GM19043 (cell line): ENCODE results near the gene PI16.
"Not testable (repeated sequence)": the region's sequence is repeated elsewhere in the genome, so short reads cannot be mapped to it uniquely, and the experiment has no call there.

Source experiments
- ATAC-seq: cut with Tn5 transposase; IDR thresholded peaks from one replicate; pipeline ENCODE4 v1.9.1; 2021; ENCODE audit warnings: low read depth; ENCODE audit not compliant: unreplicated experiment

The PI16 gene

DNA sequence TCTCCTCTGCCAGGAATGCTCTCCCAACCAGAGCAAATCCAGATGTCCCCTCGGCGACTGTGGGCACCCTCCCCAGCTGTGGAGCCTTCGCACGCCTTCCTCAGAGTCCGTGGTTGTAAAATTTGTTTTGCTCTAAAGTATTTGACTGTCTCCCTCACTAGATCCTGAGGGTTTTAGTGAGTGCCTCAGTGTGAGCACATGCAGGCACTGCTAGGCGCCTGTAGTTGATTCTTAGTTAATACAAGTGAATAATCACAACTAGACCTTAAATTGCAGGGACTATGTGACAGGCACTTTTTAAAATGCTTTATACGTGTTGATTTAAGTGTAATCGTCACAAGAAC, 32.1 kb downstream of the PI16 start:
- ATAC-seq: peak; percentile 16

DNA sequence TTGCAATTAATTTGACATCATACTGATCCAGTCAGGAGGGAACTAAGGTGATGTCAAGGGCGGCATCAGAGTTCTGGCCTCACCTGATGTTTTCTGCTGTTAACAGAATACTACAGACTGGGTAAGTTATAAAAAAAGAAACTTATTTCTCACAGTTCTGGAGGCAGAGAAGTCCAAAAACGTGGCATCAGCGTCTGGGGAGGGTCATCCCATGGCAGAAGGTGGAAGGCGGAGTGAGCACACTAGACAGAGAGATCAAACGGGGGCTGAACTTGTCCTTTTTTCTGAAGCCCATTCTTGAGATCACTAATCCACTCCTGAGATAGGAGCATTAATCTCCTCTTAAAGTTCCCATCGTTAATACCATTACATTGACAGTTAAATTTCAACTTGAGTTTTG, 34.7 kb downstream of the PI16 start:
- no peak for ATAC-seq

DNA sequence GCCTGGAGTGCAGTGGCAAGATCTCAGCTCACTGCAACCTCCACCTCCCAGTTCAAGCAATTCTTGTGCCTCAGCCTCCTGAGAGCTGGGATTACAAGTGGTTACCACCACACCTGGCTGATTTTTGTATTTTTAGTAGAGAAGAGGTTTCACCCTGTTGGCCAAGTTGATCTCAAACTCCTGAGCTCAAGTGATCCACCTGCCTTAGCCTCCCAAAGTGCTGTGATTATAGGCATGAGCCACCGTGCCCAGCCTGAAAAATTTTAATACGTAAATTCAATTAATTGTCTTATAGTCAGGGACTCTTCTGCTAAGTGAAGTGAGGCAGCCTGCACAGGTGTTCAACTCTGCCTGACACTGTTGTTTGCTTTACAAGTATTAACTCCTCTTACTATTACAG, 35.9 kb downstream of the PI16 start:
- not testable (repeated sequence) for ATAC-seq

DNA sequence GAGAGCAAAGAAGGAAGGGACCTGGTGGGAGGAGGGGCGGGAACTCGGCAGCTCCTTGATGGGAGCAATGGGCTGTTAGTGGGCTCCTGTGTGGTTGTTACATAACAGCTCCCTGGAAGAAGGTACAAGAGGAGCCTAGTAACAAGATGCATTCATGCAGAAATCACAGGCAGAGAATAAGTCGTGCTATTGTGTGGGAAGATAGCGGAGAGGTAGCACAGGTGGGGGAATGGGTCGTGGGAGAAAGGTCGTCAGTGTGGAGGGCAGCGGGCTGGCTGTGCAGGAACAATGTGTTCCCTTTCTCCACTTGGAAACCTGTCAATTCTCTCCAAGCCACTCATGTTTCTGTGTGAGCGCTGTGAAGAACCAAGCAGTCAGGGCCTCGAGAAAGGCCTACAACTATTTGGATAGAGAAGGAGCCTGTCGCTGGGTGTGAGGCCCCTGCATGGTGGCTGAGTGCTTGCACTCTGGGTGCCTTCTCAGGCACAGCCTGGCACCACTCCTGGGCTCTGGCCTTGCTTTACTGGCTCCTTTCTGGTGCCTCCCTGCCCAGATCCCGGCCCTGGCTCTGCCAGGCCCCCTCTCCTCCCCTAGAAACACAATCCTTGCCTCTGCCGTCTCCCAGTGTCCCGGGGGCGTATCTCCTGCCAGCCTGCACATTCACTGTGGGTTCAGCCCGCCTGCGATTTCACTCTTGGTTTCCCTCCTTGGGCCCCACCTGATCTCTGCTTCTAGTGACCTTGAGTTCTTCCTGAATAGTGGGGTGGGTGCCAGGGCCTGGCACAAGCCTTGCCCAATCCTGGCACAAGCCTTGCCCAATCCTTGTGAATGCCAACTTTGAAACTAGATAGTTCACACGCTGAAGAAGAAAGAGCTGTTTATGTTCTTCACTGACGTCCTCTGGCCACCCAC, 43.5 kb downstream of the PI16 start:
- no peak for ATAC-seq

DNA sequence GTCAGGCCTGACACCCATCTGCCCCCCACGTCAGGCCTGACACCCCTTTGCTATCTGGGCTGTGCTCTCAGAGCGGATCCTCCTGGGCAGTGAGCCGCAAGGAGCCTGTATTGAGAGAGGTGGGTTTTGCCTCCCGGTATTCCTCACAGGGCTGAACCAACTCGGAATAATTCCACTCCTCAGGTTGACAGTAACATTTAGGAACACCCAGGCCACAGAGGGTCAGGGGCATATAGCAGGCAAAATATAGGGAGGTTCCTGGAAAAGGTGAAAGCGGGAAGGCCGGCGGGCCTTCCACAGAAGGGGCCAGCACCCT, 44.1 kb downstream of the PI16 start:
- ATAC-seq: no peak

DNA sequence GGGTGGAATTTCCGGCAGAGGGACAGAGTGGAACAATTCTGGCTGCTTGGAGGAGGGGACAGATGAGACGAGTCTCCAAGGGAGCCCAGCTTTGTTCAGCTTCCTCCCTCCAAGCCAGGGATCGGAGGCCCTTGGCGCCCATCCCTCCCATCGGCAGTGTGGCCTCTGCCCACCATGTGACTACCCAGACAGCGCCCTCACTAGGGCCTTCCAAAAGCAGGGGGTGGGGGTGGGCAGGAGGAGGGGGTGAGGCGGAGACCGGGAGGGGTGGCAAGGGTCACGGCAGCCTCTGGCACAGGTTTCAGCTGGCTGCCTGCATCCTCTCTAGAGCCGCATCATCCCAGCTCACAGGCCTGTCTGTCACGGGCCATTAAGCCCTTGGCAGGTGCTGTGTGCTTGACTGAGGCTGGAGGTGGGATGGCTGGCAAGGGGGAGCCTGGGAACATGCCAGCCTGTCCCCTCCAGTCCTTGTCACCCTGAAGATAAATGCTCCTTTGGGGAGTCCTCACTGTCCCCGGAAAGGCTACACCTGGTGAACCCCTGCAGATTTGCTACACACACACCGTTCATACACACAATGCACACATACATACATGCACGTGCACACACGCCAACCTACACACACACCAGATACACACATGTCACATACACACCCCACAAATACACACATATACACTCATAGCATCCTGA, 44.7 kb downstream of the PI16 start:
- no peak for ATAC-seq

DNA sequence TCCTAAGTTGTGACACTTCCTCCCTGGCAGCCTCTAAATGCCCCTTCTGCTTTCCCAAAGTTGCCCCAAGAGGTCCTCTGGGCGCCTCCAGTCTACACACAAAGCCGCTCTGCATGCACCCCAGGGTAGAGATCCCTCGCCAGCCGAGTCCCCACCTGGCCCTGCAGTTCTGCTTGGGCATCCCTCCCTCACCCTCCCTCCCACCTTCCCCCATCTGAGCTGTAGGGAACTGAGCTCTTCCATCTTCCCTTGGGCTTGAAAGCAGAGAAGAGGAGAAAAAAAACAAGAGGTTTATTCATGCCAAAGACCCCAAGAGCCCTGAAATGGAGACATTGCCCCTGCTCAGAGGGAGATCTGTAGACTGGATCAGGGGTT, 45.2 kb downstream of the PI16 start:
- no peak for ATAC-seq

DNA sequence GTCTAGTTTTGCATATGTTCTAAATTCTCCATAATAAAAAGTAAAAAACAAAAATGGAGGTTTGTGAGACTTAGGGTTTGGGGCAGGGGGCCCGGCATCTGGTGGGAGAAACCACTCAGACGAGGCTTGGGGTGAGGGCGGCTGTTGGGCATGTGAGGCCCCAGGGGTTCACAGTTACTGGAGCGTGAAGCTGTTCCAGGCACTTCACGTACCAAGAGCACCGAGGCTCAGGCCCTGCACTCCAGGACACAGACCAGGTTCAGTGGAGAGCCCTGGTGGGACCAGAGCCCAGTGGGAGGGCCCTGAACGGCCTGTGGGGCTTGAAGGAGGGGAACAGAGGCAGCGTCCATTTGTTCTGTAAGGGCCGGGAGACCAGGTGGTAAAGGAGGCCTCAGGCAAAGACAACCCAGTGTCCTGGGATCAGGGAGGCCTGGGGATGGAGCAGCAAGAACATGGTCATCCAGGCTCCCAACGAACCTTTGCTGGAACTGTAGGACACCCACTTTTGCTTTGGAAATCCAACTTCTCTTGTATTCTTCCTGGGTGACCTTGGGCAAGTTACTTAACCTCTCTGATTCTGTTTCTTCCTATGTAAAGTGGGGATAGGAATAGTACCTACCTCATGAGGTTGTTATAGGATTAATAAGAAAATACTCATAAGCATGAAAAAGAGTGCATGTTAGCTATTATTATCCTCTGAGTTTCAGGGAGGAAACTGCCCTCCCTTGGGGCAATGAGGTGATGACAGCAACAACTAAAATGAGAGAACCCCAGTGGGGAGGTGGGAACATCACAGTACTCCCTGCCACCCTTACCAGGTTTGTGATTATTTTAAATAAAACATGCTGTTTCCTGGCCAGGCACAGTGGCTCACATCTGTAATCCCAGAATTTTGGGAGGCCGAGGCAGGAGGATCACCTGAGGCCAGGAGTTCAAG, 49.8 kb downstream of the PI16 start:
- no peak for ATAC-seq

DNA sequence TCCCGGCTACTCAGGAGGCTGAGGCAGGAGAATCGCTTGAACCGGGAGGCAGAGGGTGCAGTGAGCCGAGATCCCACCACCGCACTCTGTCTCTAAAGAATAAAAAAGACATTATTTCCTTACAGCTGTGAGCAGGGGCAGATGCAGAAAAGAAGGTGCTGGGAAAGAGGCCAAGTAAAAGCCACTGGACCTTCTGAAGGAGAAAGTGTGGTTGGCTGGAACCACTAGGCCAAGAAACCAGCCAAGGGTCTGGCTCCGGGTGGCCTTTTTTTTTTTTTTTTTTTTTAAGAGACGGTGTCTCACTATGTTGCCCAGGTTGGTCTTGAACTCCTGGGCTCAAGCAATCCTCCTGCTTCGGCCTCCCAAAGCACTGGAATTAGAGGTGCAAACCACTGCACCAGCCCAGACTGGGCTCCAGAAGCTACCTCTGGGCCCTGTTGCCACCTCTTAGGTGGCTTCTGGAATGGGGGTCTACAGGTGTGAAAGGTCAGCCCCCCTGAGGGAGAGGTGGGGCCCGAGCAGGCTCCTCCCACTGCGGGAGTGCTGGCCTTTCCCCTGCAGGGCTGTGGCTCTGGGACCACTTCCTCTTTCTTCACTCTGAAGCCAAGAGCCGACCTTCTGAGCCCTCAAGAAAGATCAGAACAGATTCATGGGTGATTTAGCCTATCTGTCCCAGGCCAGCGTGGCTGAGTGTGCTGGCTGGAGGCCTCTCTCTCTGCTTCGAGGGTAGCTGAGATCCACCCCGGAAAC, 50.7 kb downstream of the PI16 start, which contains the start of gene FGD2:
Gene FGD2, plus strand, starts transcription at position 595 of the 750 bp plus-strand sequence. CDS start 163 bp downstream, outside the sequence.
- peak; percentile 64 for ATAC-seq

DNA sequence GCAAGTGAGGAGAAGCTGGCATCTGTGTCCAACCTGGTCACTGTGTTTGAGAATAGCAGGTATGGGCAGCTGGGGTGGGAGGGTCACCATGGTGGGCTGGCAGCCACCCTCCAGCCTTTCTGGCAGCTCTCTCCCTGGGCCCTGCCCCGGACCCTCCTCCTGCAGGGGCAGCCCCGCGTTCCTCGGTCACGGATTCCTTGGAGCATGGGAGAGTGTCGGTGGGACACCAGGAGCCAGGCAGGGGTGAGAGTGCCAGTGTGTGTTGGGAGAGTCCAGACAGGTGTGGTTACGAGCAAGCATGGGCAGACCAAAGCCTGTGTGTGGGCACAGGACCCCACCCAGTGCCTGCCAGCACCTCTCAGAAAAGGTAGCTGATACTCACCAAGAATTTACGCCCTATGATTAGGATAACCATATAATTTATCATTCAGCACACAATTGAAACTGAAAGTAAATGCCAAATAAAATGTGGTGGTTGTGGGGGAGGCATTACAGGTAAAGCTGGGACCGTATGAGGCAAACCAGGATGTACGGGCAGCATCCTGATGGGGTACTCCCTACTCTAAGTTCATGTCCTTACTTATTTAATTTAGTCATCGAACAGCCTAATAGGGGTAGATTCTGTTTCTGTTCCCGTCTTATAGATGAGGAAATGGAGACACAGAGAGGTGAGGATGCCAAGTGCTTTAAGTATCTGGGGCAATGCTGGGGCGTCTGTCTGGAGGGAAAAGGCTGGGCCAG, 51.5 kb downstream of the PI16 start:
- no peak for ATAC-seq

DNA sequence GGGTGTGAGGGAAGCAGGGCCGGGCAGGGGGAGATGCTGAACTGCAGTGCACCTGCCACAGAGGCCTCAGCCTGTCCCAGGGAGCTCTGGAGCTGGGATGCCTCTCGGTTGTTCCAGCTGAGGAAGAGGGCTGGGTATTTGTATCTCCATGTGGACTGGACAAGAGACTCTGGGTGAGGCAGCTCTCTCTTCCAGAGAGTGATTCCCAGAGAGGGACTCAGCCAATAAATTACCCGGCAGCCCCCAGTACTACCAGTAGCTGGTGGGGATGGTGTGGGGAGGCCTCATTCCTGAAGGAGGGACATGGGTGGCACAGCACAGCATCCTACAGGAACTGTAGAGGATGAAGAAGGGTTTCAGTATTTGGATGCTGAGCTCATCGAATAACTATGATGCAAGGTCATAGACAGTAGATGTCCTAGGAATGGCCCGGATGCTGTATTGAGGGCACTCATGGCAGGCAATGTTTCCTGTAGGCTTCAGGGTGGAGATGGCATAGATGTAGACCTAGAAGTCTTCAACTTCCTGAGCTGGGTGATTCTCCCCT, 52.3 kb downstream of the PI16 start:
- ATAC-seq: no peak

DNA sequence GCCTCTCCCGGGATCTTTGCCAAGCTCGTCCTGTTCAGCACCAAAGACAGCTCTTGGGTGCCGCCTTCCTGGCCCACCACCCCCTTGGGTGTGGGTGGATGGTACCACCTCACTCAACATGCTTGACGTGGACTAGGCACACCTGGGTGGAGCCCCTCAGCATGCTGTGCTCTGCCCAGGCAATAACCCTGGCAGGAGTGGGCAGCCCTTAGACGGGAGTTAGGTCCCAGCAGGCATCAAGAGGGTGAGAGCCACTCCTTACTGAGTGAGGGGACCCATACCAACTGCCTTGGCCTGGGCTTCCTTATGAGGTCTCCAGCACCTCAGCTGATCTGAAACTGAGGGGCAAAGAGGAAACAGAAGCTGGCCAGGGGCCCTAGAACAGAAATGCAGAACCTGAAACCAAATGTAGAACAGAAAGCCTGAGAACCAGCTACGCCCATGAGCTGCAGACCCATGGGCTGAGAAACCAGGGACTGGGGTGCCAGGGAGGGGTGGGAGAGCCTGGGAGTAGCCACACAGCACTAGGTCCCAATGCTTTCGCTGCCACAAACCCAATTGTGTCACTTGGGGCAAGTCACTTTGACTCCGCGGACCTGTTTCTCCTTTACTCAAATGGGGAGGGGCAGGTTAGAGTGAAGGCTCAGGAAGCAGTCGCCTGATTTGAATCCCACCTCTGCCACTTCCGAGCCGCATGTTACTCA, 53.0 kb downstream of the PI16 start:
- peak; percentile 39 for ATAC-seq

DNA sequence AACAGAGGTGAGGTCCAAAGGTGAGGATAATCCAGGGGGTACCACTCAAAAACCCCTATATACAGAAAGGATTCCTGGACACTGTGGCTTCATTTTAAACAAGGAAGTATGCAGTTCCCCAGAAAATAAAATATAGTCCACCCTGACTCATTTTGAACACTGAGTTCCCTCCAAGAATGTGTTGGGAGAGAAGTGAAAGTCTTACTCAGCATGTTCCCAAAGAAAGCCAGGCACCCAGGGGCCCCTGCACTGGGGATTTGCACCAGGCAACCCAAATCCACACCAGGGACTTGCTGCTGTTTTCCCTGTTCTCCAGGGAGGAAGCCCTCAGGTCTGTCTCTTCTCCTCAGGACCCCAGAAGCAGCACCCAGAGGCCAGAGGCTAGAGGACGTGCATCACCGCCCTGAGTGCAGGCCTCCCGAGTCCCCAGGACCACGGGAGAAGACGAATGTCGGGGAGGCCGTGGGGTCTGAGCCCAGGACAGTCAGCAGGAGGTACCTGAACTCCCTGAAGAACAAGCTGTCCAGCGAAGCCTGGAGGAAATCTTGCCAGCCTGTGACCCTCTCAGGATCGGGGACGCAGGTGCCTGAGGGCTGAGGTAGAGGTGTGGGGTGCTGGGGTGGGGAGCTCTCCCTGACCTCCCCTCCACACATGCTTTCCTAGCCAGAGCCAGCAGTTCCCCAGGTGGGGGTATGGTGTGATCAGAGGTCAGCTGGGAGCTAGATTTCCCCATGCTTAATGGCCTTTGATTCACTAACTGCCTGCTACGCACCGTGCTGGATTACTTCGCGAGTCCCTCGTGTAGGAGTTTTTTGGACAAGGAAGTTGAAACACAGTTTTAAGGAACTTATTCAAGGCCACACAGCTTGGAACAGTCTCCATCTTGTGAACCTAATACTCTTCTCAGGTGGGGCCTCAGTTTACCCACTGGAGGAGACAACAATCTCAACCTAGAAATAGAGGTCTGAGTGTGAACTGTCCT, 54.2 kb downstream of the PI16 start:
- ATAC-seq: no peak

DNA sequence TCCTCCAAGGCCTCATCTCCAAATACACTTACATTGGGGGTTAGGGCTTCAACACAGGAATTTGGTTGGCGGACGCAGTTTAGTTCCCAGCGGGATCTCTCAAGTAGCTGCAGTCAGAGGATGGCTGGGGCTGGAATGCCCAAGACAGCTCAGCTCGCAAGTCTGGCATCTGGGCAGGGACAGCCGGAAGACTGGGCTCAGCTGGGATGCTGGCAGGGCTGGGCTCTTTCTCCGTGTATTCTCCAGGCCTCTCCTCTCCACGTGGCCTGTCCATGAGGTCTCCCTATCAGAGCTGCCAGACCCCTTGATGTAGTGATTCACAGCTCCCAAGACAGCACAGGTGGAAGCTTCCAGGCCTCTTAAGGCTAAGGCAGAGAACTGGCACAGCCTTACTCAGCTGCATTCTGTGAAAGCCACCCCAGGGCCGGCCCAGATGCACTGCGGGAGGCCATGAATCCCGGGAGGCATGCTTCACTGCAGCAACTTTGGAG, 55.9 kb downstream of the PI16 start:
- ATAC-seq: no peak

DNA sequence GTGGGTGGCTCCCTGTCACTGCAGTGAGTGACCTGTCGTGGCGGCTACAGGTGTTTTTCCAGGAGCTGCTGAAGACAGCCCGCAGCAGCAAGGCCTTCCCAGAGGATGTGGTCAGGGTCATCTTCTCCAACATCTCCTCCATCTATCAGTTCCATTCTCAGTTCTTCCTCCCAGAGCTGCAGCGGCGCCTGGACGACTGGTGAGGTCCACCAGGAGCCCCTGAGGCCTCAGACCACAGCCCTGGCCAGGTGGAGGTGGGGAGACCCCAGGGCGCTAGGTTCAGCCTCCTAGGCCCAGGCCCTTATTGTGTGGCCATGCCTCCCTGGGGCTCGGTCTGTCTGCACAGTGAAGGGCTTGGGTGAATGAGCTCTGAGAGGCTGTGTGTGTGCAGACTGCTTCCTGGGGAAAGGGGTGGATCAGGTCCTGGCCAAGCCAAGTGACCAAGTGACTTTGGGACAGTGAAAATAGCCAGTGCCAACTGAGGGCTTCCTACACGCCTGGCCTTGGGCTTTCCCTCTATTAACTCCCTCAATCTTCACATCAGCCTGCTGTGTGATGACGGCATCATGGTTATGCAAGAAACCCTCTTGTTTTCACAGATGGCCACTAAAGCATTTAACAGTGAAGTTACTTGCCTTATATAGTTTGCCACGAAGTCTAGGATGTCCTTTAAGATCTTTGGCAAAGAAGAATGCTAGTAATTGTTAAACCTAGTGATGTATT, 57.3 kb downstream of the PI16 start:
- ATAC-seq: no peak

DNA sequence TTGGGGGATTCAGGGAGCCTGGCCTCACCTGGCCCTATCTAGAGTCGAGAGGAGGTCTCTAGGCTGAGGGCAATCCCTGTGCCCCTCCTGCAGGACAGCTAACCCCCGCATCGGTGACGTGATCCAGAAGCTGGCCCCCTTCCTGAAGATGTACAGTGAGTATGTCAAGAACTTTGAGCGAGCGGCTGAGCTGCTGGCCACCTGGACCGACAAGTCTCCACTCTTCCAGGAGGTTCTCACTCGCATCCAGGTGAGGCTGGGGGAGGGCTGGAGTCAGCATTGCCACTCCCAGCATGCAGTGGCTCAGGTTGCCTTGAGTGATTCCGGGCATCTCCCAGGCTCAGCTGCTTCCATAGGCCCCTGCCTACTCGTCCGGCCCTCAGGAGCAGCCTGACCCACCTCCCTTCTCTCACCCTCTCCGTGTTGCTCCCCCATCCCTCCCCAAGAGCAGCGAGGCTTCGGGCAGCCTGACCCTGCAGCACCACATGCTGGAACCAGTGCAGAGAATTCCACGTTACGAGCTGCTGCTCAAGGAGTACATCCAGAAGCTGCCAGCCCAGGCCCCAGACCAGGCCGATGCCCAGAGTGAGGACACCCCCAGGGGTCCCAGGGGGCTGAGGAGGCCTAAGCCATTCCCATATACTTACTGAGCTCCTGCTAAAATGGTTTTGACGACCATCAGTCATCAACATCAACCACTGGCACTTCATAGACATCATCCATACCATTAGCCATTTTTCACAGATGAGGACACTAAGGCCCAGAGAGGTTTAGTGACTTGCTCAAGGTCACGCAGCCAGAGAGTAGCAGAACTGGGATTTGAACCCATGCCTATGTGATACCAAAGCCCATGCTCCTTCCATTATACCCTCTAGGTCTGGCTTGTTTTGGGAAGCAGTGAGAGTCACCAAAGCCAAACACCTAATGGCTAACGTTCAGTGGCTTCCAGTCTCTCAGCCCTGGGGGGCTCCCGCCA, 59.3 kb downstream of the PI16 start:
- ATAC-seq: no peak
